Fibroblast of the conjunctiva (primary cell): ENCODE results near the gene NELL2.

Source experiments
- DNase-seq: peaks from one replicate; pipeline ENCODE4 v3.0.0-alpha.2; 2010; ENCODE audit warnings: low read depth

NELL2 gene

GRCh38 chr12:44464180-44464579, 411.9 kb downstream of the NELL2 start:
- no peak for DNase-seq

GRCh38 chr12:44462729-44463128, 413.4 kb downstream of the NELL2 start:
- no peak for DNase-seq

GRCh38 chr12:44460261-44460660, 415.9 kb downstream of the NELL2 start:
- DNase-seq, result no peak

- no peak for DNase-seq
Observed at GRCh38 chr12:44459569-44459968, 416.5 kb downstream of the NELL2 start.
